K562 (cell line): Measurements from ENCODE around the gene SPATS2L. TPM values are rescaled to one million over a fixed set of nuclear protein-coding genes. Genes with fewer than 3 reads are reported as not detected.

Source experiments
- ATAC-seq: fragments of 200-7000 bp; cut with Tn5 transposase; 3 replicates; pipeline ENCODE4 v1.9.1; 2020; ENCODE audit warnings: moderate library complexity
- BruUV-seq: library from RNA; stranded (reverse); fragments of 400-500 nt; replicated peaks from 2 replicates; lab custom pipeline; 2021; lab: Mats Ljungman, UMichigan
- CTCF ChIA-PET: fragments of 300-600 bp; formaldehyde crosslinking; extraction: SDS; loops from one replicate; lab custom pipeline; 2021; ENCODE audit warnings: low intra/inter-chr PET ratio; lab: Yijun Ruan, JAX
- POLR2A ChIA-PET: fragments of 300-600, 350-650 bp; sonication (Branson Sonifier 250); formaldehyde crosslinking; extraction: SDS; loops from one replicate; lab custom pipeline; 2021; ENCODE audit warnings: antibody characterized with exemption, inconsistent platforms; lab: Yijun Ruan, JAX
- DNase-seq, 4 experiments: peaks; one replicate each; pipeline versions ENCODE4 v3.0.0 to v3.0.0-alpha.2; 2011 to 2018; ENCODE audit warnings: low spot score in 3 of 4, mixed read lengths in 3 of 4; ENCODE audit errors: extremely low read depth in 1 of 4
- FAIRE-seq: peaks from 2 replicates; lab custom pipeline; 2011; peaks lifted over from hg19 to GRCh38; lab: Jason Lieb, UNC
- H2AFZ ChIP-seq: 2 replicates; pipeline ENCODE4 v1.6.0; 2011; ENCODE audit warnings: low read depth, low read length, control low read depth, inconsistent platforms
- H3K27ac ChIP-seq: fragments of 200-600 bp; 3 replicates; pipeline ENCODE4 v1.8.0; 2011; ENCODE audit warnings: low read depth, mild to moderate bottlenecking, control low read depth, inconsistent platforms, low read length, moderate library complexity, mixed read lengths; ENCODE audit errors: extremely low read depth
- H3K27me3 ChIP-seq, 2 experiments: fragments of 300-600 bp in 1 of 2; 2 replicates in 1 of 2; 3 replicates in 1 of 2; pipeline versions ENCODE4 v1.6.0 to v1.8.0; 2011; ENCODE audit warnings: inconsistent platforms in 2 of 2, low read length in 2 of 2, mild to moderate bottlenecking in 1 of 2, mixed read lengths in 1 of 2, moderate library complexity in 1 of 2; ENCODE audit not compliant: control insufficient read depth in 2 of 2, insufficient read depth in 2 of 2
- H3K36me3 ChIP-seq: fragments of 300-600 bp; 3 replicates; pipeline ENCODE4 v1.8.0; 2011; ENCODE audit warnings: mild to moderate bottlenecking, low read length, inconsistent platforms; ENCODE audit not compliant: control insufficient read depth, insufficient read depth
- H3K4me1 ChIP-seq, 2 experiments: fragments of 200-600 bp in 1 of 2; replicated peaks in 1 of 2; 2 replicates in 1 of 2; 3 replicates in 1 of 2; pipeline versions ENCODE4 v1.5.1 to v1.8.0; 2011; ENCODE audit warnings: inconsistent platforms in 2 of 2, low read length in 2 of 2, mild to moderate bottlenecking in 1 of 2, mixed read lengths in 1 of 2, moderate library complexity in 1 of 2; ENCODE audit not compliant: control insufficient read depth in 2 of 2, insufficient read depth in 2 of 2
- H3K4me2 ChIP-seq: 2 replicates; pipeline ENCODE4 v1.6.1; 2011; ENCODE audit warnings: low read length, control low read depth, inconsistent platforms, mixed read lengths; ENCODE audit not compliant: insufficient read depth
- H3K4me3 ChIP-seq: fragments of 200-600 bp; sonication (generic), shearing (Covaris generic); 2 replicates; pipeline ENCODE4 v1.5.1; 2016; ENCODE audit warnings: control low read depth, inconsistent platforms
- H3K79me2 ChIP-seq: fragments of 200-600 bp; 3 replicates; pipeline ENCODE4 v1.8.0; 2011; ENCODE audit warnings: low read length, inconsistent platforms; ENCODE audit not compliant: control insufficient read depth, insufficient read depth
- H3K9ac ChIP-seq, 2 experiments: 2 replicates each; pipeline versions ENCODE4 v1.6.0 to v1.6.1; 2011; ENCODE audit warnings: low read depth in 2 of 2, low read length in 2 of 2, control low read depth in 1 of 2, inconsistent platforms in 1 of 2, mild to moderate bottlenecking in 1 of 2, mixed read lengths in 1 of 2; ENCODE audit not compliant: insufficient read depth in 1 of 2
- H3K9me1 ChIP-seq: one replicate; pipeline ENCODE4 v1.6.0; 2011; ENCODE audit warnings: inconsistent platforms, mild to moderate bottlenecking, low read length, moderate library complexity; ENCODE audit not compliant: control insufficient read depth, insufficient read depth
- H3K9me3 ChIP-seq: replicated peaks from 2 replicates; pipeline ENCODE4 v1.5.1; 2011; ENCODE audit warnings: low read depth, low read length, inconsistent platforms; ENCODE audit not compliant: control insufficient read depth, insufficient read depth
- H4K20me1 ChIP-seq: replicated peaks from 2 replicates; pipeline ENCODE4 v1.6.1; 2011; ENCODE audit warnings: low read length, inconsistent platforms, mixed read lengths; ENCODE audit not compliant: control insufficient read depth, insufficient read depth
- CTCF ChIP-seq, 3 experiments: IDR thresholded peaks in 2 of 3; conservative IDR thresholded peaks in 1 of 3; 2 replicates each; pipeline ENCODE4 v1.5.1; 2011 to 2012; ENCODE audit warnings: low read length in 3 of 3, mild to moderate bottlenecking in 3 of 3, control low read depth in 2 of 3, improper control_type of control experiment in 1 of 3, inconsistent platforms in 1 of 3, low read depth in 1 of 3, mixed read lengths in 1 of 3, moderate library complexity in 1 of 3; ENCODE audit not compliant: insufficient read depth in 2 of 3
- FOXA3 ChIP-seq, 2 experiments: fragments of 450-650 bp in 1 of 2; sonication (generic) in 1 of 2; formaldehyde crosslinking; IDR thresholded peaks in 1 of 2; conservative IDR thresholded peaks in 1 of 2; 2 replicates each; pipeline versions ENCODE4 v1.4.0 to v1.8.0; 2020 to 2022; ENCODE audit warnings: mild to moderate bottlenecking in 2 of 2, missing genetic modification reagents in 1 of 2
- HOXB6 ChIP-seq: fragments of 250-450 bp; sonication (Bioruptor Pico); IDR thresholded peaks from 2 replicates; pipeline ENCODE4 v1.5.1; 2022; ENCODE audit warnings: mild to moderate bottlenecking, borderline replicate concordance
- KDM1A ChIP-seq, 2 experiments: fragments of 450-650 bp; IDR thresholded peaks; 2 replicates each; pipeline ENCODE4 v1.6.1; 2016; ENCODE audit warnings: mild to moderate bottlenecking in 2 of 2
- MXI1 ChIP-seq: IDR thresholded peaks from 2 replicates; pipeline ENCODE4 v1.6.1; 2011; ENCODE audit warnings: low read depth, mild to moderate bottlenecking, improper control_type of control experiment, low read length
- SAP30 ChIP-seq: fragments of 200-600 bp; sonication (generic); IDR thresholded peaks from 2 replicates; pipeline ENCODE4 v1.6.1; 2012; ENCODE audit warnings: borderline replicate concordance, low read depth, mild to moderate bottlenecking, moderate library complexity, low read length, control low read depth, inconsistent platforms; ENCODE audit not compliant: insufficient read depth, poor library complexity, severe bottlenecking
- TEAD2 ChIP-seq: fragments of 450-650 bp; IDR thresholded peaks from 2 replicates; pipeline ENCODE4 v1.6.1; 2016; ENCODE audit warnings: missing genetic modification characterization, control low read depth, missing compliant biosample characterization
- THRAP3 ChIP-seq: fragments of 450-650 bp; IDR thresholded peaks from 2 replicates; pipeline ENCODE4 v1.6.1; 2016; ENCODE audit warnings: mild to moderate bottlenecking, inconsistent platforms, borderline replicate concordance
- ZNF512 ChIP-seq: IDR thresholded peaks from 2 replicates; pipeline ENCODE4 v1.6.1; 2016; ENCODE audit warnings: missing genetic modification characterization, missing compliant biosample characterization
- ZNF75A ChIP-seq: fragments of 450-650 bp; formaldehyde crosslinking; IDR thresholded peaks from 2 replicates; pipeline ENCODE4 v1.4.0; 2020; ENCODE audit warnings: mild to moderate bottlenecking
- ZNF79 ChIP-seq: fragments of 250-450 bp; sonication (Bioruptor Pico); IDR thresholded peaks from 2 replicates; pipeline ENCODE4 v1.4.0; 2020; ENCODE audit warnings: low read depth, mild to moderate bottlenecking, moderate library complexity
- WGBS: fragments of 100-300 bp; shearing (Covaris generic); methylation state at CpG from one replicate; pipeline ENCODE4 v1.1.6; 2016; ENCODE audit warnings: low coverage, mixed read lengths; ENCODE audit not compliant: insufficient coverage; ENCODE audit errors: missing lambda C conversion rate; 5-methylcytosine and 5-hydroxymethylcytosine counted together
- in situ Hi-C: fragments of 300-500 bp; cut with MboI; formaldehyde crosslinking; loops from 4 replicates; pipeline ENCODE4 v1.15.0; 2018; ENCODE audit warnings: inconsistent platforms, mixed read lengths
- intact Hi-C: fragments of 100-400 bp; cut with micrococcal nuclease; formaldehyde crosslinking; loops from 2 replicates; pipeline ENCODE4 v1.14.2; 2022
- polyA plus RNA-seq, 8 experiments: library from polyadenylated mRNA; depleted of rRNA in 4 of 8; stranded (reverse) in 5 of 8; unstranded in 3 of 8; fragments of >200 nt; fragmentation: Nextera tagmentation in 2 of 8; fragmentation: Illumina TruSeq in 1 of 8; extraction: Ambion mirVana in 2 of 8; extraction: Trizol in 1 of 8; gene quantifications; 2 replicates each; pipeline versions ENCODE4 v1.2.1 to v1.2.3, GENCODE V29; 2011 to 2014; ENCODE audit warnings: inconsistent platforms in 1 of 8, missing spikeins in 1 of 8
- total RNA-seq, 7 experiments: library from RNA; depleted of rRNA in 6 of 7; stranded (reverse); fragments of >200 nt in 6 of 7; fragmentation: Illumina TruSeq in 2 of 7; extraction: Trizol in 2 of 7; gene quantifications; 2 replicates each; pipeline versions ENCODE4 v1.2.1 to v1.2.3, GENCODE V29; 2011 to 2021; ENCODE audit warnings: low replicate concordance in 1 of 7

SPATS2L gene
- total and polyA plus RNA-seq, 9 of the 15 experiments (the other 6 are each of a cell fraction or from before 2014, with no cell fraction given): 11.3 to 41.5 (median 24.9) TPM

GRCh38 chr2:200340508-200341224, 34.2 kb downstream of the SPATS2L start (continued):
- no peak for TF ChIP-seq CTCF (IDR thresholded peaks at IDR 0.05 in 2 of 3, conservative IDR thresholded peaks at IDR 0.05 in 1 of 3; ENCODE audit: insufficient read depth in 2 of 3, low read depth in 1 of 3, low read length in 3 of 3)
- TF ChIP-seq SAP30: no peak
- TF ChIP-seq ZNF75A: no peak

- Histone ChIP-seq H3K9ac (no peak overlapping the region), H3K36me3 (no peaks in the 10 kb centered on the region), H3K9me1 (no peaks in the 10 kb centered on the region), H3K4me3 (no peak overlapping the region), H3K27ac (no peak overlapping the region), H3K27me3 (no peaks in the 10 kb centered on the region), H3K4me1 (no peaks in the 10 kb centered on the region), H2AFZ (no peak overlapping the region), H3K9me3 (no peaks in the 10 kb centered on the region), H3K4me2 (no peak overlapping the region), H4K20me1 (no peaks in the 10 kb centered on the region), H3K79me2 (no peaks in the 10 kb centered on the region)
- no CpG with 5 or more reads among the region's 1 CpG for WGBS
- in situ Hi-C loops (no loop called here), intact Hi-C loops (no loop called here)
- ATAC-seq: no peak
- ChIA-PET CTCF (no interaction called here), POLR2A (no interaction called here)
- BruUV-seq: no TSS peak
- no peak for DNase-seq
- FAIRE-seq: no peak
- TF ChIP-seq ZNF79 (no peak), ZNF512 (no peak), FOXA3 (CRISPR knock-in tag; conservative IDR thresholded peaks at IDR 0.05 in 1 of 2, IDR thresholded peaks at IDR 0.05 in 1 of 2) (no peak), TEAD2 (tag) (no peak), THRAP3 (no peak), KDM1A (IDR thresholded peaks at IDR 0.05) (no peak), MXI1 (no peak), HOXB6 (CRISPR knock-in tag) (no peak)
Measured at GRCh38 chr2:200341376-200341775, 34.9 kb downstream of the SPATS2L start.
